Stimulated activated CD4-positive, alpha-beta T cell treated with anti-CD3 and anti-CD28 coated beads, Interleukin-12 subunit alpha, Interleukin-12 subunit beta, amount 100 ng/mL, for 48 hours (primary cell): ENCODE measurements around the gene PARP4.
"Not testable (repeated sequence)": the region's sequence is repeated elsewhere in the genome, so short reads cannot be mapped to it uniquely, and the experiment has no call there.

ENCODE experiments used
- DNase-seq, 3 donors: peaks; one replicate each; pipeline ENCODE4 v3.0.0-alpha.2; 2020; ENCODE audit warnings: low read depth in 2 of 3, low spot score in 1 of 3

PARP4 gene

DNA sequence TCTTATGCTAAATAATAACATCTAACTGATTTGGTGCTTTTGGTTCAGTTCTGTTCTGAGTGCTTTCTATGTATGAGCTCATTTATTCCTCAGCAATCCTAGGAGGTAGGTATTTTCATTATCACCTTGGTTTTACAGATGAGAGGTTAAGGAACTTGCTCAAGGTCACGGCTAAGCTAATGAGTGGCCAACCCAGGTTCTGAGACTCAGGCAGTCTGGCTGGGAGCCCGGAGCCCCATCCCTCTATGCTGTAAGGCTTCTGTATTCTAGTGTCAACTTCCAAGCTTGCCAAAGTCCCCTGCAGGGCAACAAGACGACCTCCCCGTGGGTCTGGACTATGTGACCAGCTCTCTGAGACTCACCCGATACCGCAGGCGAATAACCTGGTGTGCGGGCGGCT lies 60.5 kb downstream of the PARP4 start:
- no peak for DNase-seq

DNA sequence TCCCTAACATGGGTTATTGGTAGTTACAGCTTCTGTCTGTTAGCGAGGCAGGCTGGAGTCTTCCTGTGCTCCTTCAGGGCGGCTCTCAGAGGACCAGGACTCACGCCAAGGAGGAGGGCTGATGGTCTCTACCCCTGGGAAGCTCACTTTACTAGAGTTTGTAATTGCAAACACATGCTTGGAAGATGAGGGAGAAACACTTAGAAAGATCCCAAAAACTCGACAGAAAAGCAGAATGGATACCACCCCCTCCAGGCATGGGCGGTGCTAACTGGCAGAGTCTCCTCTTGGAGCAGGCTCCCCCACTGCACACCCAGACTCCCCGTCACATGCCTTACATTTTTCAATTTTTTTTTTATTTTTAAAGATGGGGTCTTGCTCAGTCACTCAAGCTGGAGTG lies 62.0 kb downstream of the PARP4 start:
- no peak for DNase-seq

DNA sequence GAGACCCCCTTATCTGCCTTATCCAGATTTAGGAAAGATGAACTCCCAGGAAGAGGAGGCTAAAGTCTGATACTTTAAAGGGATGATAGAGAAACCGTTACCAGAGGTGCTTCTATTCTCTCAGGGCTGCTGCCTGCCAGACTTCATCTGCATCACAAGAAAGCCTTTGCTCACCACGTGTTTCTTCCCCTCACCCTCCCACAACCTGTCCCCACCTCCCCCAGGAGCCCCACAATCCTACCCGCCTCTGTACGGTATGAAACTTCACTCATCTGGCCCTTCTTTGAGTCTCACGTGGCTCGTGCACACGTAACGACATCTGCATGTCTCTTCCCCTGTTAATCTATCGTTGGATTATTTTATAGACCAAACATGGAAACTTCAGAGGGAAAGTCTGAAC lies 67.7 kb downstream of the PARP4 start:
- not testable (repeated sequence) for DNase-seq

DNA sequence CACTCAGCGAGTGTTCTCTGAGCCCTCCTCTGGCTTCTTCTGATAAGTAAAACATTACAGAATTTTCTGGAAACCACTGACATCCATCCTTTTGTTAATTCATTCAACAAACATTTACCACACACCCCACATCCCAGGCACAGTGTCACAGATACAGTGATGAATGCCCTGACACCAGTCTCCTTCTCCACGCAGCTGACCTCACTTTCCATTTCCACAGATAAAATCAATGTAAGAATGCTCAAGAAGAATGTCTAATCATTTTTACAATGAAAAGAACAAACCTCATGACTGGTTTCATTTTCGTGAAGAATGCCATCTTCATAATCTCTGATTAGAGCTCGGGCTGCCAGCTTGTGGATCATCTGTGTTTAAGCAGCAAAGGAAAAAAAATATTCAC lies 69.2 kb downstream of the PARP4 start:
- no peak for DNase-seq

DNA sequence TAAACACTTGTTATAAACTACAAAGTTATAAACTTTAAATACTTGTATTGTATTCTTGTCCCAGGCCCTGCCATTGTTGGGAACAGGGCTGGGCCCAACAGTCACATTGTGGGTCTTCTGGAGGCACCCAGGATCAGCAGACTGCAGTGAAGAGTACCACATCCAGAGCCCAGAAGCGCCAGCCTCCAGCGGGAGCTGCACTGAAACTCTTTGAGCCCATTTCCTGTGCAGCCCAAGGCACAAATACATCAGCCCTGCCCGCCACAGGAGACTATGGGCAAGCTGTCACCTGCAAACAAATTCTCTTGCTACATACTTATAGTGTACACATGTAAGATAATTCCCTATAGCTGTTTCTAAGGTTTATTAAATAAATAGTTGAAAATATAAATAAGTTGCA lies 86.5 kb downstream of the PARP4 start:
- DNase-seq: not testable (repeated sequence)

DNA sequence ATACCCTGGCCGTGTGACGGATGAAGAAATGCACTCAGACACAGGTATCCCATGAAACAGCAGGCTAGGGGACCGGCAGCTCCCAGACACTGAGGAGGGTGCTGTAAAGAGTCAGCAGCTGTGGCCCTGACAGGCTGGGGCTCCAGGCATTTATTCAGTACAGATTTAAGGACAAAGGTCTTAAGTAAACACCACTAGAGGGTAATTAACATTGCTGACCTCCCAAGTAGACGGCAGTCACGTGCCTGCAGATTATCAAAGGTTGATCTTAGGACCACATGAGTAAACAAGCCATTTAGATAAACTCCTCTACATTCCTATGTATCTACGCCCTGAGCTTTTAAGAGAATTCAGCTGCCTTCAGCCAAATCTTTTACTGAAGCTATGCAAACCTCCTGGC lies 92.9 kb downstream of the PARP4 start:
- DNase-seq: not testable (repeated sequence)

DNA sequence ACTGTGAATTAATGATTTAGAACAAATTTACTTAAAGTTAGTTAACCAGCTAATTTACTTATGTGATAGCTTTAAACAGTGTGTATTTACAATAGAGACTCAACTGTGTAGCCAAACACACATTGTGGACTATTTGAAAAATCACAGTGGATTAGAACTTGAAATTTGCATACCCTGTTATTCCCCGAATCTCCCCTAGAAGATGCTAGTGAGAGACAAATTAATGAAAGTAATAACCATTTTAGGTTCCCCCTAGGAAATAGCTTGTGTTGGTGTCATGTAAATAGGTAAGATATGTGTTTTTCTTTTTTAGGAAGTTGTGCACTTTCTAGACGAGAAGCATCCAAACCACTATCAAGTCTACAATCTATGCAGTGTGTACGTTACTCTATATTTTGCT lies 104.7 kb downstream of the PARP4 start:
- no peak for DNase-seq

DNA sequence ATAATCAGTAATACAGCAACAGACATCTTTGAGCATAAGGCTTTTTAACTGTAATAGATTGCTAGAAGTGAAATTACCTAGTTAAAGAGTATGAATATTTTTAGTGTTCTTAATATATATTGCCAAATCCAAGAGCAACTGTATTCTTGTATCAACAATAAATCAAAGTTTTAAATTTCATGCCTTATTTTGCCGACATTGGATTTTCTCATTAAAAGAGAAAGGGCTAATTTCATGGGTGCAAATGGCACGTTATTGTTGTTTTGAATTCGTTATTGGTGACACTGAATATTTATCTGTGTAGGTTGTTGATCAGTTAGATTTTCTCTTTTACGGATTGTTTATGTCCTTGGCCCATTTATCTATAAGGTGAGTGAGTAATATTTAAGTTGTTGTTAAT lies 106.1 kb downstream of the PARP4 start:
- DNase-seq: no peak

DNA sequence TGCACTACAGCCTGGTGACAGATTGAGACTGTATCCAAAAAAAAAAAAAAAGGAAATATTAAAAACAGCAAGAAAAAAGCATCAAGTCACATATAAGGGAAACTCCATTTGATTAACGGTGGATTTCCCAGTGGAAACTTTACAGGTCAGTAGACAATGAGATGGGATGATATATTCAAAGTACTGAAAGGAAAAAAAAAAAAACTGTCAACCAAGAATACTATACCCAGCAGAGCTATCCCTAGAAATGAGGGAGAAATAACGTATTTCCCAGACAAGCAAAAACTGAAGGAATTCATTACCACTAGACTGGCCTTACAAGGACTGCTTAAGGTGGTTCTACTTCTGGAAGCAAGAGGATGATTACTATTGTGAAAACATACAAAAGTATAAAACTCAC lies 115.8 kb downstream of the PARP4 start:
- no peak for DNase-seq

DNA sequence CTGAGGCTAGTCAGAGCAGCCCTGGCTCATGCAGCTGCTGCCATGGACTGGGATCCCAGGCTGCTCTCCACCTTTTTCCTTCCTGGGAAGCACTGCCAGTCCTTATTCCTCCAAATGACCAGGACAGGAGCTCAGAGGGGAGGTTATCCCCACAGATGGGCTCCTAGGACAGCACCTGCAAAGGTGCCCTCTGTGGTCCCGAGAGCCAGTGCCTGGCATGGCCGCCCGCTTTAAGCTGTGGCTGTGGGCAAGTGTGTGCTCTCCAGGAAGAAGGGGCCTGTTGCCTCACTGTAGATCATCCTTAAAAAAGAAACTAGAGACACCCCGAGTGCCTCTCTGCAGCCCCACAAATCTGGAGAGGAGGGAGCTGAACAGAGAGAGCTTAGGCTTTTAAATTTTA lies 119.6 kb downstream of the PARP4 start:
- DNase-seq: no peak

DNA sequence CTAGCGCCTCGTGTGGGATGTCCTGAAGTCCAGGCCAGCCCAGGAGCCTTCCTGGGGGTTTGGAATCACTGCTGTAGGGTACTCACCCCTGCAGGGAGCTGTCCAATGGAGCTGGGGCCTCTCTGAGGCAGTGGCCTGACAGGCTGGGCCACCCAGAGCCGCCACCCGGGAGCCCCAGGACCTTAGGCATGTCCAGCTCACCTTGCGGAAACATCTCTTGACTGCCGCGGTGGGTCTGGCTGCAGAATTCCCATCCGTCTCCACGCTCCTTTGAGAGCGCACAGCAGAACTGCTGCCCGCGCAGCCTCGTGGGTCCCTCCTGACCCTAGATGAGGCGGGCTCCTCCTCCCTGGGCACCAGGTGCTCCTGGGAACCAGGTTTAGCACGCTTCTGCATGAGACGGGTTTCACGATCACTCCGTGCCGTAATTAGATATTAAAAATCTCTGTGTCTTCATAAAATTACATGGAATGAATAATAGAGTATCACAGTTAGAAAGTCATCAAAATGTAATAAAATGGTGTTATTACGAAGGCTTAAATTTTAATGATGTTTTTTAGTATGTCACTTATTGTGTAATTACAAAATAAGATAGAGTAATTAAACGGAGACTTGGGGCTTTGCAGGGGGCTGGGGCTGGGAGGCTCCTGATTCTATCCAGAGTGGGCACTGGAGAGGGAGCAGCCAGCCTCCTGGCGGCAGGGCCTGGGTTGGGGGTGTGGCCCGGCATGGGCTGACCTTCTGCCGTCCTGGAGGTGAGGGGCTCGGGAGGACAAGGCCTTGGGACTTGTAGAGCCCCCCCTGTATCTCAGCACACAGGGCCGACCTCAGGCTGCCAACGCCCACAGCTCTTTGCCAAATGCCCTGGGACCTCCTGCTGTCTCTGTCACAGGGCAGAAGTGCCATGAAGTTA lies 120.6 kb downstream of the PARP4 start:
- not testable (repeated sequence) for DNase-seq

DNA sequence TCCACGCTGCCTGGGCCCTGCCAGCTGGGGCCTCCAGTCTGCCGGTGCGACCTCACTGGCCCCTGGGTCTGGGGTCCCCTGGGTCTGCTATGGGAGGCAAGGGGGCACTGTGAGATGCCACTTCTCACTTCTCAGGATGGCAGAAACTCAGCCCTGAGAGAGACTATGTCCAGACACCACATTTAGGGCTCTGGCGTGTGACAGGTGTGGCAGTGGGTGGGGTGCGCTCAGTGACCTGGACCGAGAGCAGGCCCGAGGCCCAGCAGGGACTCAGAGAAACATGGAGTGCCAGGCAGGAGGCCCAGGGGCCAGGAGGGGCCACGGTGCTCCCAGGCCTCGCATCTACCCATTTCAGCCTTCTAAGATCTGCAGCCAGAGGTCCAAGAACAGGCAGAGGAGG lies 121.8 kb downstream of the PARP4 start:
- DNase-seq: not testable (repeated sequence)

DNA sequence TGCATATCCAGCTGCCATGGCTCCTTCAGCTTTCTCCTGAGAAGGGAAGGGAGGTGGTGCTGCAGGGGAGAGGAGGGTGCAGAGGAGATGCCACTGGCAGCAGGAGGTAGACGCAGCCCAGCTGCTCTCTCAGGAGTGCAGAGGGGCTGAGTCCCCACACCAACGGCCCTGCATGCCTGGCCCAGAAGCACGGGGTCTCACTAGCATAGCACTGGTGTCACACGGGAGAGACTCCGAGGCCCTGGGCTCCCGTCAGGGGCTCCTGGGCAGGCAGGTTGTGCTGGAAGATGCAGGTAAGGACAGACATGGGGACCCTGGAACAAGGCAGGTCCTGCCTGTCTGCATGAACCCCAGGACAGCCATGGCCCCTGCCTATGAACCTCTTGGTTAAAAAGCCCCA lies 123.1 kb downstream of the PARP4 start:
- DNase-seq: no peak

DNA sequence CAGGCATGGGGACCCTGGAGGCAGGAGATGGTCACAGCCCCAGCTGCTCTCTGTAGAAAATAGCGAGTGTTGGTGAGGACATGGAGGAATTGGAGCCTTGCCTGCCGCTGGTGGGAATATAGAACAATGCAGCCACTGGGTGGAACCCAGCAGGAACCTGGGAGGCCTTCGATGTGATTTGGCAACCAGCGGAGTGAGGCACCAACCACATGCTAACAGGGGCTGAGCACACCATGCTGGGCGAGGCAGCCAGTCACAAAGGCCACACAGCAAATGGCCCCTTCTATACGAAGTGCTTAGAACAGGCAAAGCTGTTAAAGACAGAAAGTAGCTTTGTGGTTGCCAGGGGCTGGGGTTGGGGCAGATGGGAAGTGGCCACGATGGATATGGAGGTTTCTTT lies 123.8 kb downstream of the PARP4 start:
- DNase-seq: not testable (repeated sequence)

DNA sequence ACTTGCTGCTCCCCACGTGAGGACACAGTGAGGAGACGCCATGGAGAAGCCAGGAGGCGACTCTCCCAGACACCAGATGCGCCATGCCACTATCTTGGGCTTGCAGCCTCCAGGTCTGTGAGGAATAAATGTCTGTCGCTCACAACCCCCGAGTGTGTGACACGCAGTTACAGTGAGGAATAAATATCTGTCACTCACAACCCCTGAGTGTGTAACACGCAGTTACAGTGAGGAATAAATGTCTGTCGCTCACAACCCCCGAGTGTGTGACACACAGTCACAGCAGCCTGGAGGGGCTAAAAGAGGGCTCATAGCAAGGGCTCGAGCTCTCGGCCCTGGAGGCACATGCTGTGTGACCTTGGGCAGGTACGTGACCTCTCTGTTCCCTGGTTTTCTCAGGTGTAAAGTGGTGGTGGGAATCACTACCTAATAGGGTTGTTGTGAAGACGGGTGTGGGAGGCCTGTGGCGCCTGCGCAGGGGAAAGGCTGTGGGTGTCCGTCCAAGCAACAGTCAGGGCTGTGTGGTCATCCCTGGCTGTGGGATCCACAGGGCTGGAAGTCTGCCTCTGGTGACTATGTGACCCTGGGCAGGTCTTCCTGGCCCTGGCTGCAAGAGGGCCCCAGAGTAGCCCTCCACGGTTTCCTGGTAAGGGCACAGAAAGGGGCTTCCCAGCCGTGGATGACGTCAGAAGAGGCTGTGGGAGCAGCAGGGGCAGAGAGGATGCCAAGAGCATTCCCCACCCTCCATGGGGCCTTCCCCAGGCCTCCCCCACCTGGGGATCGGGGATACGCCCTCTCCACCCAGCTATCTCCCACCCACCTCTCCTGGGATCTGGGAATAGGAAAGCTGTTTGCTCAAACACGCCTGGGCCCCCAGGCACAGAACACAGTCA lies 125.5 kb downstream of the PARP4 start:
- no peak for DNase-seq

DNA sequence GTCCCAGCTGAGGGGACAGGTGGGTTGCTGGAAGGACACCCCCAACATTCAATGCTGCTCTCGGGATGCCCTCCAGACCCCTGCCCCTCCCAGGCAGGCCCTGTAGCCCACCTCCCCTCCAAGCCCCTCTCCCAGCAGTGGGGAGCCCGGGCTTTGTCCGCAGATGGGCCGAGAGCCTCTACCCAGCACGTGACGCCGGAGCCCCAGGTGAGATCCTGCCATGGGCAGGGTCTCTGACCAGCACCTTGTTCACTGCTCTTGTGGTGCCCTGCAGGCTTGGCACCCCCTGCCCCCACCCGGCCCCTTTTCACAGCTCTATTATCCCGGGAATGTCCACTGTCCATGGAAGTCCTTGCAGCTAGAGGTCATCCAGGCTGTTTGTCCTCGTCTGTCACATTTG lies 126.7 kb downstream of the PARP4 start:
- DNase-seq: no peak

DNA sequence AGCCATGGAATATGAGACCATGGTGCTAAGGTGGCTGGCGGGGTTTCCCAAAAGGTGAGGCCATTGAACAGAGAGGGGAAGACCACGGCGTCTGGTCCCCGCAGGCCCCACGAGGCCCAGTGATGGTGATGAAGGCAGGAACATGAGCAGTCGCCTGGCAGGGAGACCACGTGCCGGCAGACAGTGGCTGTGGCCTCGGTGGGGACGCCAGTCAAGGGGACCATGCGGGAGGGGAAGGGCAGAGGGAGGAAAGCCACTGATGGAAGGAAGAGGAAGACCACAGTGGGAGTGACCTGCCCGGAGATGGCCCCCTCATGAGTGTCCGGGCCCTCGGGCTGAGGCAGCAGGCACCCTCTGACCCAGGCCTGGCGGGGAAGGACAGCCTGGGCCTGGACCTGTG lies 127.6 kb downstream of the PARP4 start:
- not testable (repeated sequence) for DNase-seq

DNA sequence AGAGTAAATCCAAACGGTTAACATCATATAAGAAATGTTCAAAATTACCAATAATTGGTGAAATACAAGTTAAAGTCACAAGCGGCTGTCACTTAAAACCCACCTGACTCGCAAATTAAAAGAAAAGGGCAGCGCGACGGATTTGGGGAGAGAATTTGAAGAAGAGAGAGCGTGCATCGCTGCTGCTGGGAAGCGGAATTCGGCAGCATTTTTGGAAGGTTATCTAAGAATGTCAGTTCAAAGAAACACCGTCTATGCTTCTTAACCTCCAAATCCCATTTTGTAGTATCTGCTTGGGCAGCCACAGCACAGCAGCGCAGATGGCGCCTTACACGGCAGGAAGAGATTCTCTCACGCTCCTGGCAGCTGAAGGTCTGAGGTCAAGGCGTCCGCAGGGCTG lies 128.5 kb downstream of the PARP4 start:
- not testable (repeated sequence) for DNase-seq

DNA sequence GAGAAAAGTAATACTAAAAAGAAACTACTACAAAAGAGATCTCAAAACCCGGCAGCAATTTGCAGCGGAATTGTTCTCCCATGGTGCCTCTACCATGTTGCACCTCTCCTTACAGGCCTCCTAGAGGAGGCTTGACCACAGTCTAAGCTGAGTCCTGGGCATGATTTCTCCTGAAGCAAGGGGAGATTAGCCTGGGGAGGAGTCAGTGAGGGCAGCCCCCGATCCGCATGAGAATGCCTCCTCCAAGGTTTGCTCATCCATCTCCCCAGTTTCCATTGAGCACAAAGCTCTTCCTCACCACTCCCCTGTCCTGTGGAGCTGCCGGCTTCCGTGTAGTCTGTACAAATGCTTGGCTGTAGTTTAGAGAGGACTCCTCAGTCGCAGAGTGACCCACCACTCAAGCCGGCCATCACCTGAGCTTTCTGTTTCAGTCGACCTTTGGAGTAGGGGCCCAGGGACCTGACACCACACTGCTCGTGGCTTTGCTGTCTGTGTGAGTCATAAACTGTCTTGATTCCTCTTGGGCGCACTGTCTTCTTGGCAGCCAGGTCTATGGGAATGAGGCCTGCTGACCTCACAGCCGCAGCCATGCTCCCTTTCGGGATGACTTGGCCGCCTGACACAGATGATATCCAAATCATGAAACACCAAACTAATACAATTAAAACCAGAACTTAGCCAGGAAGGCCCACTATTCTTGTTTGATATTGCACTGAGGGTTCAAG lies 130.9 kb downstream of the PARP4 start:
- DNase-seq: no peak

DNA sequence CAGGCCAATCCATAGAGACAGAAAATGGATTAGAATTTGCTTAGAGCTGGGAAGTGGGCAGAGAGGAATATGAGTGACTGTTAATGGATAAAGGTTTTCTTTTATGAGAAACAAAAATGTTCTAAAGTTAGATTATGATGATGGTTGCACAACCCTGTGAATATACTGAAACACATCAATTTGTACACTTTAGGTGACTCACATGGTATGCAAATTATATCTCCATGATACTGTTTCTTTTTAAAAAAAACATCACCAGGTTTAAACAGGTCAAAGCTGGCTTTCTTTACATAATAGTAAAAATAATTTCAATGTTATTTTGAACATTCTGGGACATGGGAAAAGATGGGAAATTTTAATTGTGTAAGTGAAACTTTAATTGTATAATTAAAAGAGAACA lies 131.7 kb downstream of the PARP4 start:
- DNase-seq: not testable (repeated sequence)

DNA sequence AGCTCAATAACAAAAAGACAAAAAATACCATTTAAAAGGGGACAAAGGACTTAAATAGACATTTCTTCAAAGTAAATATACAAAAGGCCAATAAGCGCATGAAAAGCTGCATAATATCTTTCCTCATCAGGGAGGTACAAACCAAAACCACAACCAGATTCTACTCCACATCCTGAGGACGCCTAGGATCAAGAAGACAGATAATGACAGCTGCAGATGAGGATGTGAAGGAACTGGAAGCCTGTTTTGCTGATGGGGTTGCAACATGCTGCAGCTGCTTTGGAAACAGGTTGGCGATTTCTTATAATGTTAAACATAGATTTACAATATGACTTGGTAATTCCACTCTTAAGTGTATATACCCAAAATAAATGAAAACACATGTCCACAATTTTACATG lies 132.4 kb downstream of the PARP4 start:
- DNase-seq: not testable (repeated sequence)
